HG03575 (cell line): Measurements from ENCODE around the gene ECE2.

Source experiments
- ATAC-seq: cut with Tn5 transposase; IDR thresholded peaks from one replicate; pipeline ENCODE4 v1.9.1; 2021; ENCODE audit not compliant: unreplicated experiment, insufficient number of reproducible peaks, low FRiP score; ENCODE audit errors: extremely low read depth

Gene ECE2

DNA sequence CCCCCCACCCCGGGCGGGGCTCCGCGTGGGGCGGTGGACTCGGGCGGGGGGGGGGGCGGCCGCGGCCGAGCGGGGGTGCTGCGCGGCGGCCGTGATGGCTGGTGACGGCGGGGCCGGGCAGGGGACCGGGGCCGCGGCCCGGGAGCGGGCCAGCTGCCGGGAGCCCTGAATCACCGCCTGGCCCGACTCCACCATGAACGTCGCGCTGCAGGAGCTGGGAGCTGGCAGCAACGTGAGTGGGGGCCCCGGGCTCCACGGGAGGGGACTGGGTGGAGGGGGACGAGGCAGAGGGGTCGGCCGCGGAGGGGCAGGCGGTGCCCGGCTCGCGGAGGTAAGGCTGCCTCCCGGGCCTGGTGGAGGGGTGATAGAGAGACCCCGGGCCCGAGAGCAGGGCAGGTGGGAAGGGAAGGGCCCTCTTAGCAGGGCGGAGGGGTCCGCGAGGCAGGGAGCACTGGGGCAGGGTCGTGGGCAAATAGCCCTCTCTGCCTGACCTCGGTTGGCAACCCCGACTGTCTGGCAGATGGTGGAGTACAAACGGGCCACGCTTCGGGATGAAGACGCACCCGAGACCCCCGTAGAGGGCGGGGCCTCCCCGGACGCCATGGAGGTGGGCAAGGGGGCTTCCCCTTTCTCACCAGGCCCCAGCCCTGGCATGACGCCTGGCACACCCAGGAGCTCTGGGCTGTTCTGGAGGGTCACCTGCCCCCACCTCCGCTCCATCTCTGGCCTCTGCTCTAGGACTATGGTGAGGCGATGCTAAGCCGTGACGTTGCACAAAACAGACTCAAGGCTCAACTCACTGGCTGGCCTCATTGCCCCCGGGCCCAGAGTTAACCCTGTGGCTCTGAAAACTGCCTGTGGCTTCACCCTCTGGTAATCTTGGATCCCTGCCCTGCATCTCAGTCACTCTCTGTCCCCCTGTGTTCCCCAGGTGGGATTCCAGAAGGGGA, at the start of gene ECE2:
Gene ECE2, plus strand, starts transcription at position 62 of the 950 bp plus-strand sequence. Its CDS starts 132 bp downstream, at position 194.
- no peak for ATAC-seq

GRCh38 chr3:184227481-184227935, 48.3 kb upstream of the ECE2 start:
- no peak for ATAC-seq

- no peak for ATAC-seq
Measured at GRCh38 chr3:184228376-184229137, 47.3 kb upstream of the ECE2 start.

DNA sequence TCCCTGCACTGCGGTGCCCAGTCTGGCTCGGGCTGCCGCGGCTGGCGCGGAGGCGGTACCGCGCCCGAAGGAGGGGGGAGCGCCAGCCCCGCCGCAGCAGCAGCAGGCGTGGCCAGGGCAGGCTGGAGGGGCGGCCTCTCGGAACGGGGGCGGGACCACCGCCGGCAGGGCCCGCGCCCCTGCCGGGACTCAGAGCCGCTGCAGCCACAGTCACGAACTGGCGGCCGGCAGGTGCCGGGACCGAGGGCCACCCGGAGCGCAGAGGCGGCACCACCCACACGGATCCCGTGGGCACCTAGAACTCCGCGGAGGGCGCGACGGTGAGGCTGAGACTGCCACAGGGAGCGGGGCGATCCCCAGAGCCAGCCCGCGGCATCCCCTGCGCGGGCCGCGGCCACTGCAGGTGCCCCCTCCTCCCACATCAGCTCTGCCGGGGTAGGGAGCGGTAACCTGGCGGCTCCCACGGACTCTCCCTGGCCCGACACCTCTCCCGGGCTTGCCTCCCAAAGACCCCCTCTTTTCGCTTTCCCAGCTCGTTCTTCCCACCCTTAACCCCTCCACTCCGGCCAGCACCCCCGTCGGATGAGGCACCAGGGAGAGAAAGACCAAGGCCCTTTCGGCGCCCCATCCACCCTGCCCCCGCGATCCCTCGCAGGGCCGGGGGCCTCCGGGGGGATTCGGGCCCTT, 46.3 kb upstream of the ECE2 start, which contains the start of gene VWA5B2:
Gene VWA5B2, plus strand, starts transcription at position 192 of the 687 bp plus-strand sequence. CDS start 944 bp downstream, outside the sequence.
- ATAC-seq, result no peak

DNA sequence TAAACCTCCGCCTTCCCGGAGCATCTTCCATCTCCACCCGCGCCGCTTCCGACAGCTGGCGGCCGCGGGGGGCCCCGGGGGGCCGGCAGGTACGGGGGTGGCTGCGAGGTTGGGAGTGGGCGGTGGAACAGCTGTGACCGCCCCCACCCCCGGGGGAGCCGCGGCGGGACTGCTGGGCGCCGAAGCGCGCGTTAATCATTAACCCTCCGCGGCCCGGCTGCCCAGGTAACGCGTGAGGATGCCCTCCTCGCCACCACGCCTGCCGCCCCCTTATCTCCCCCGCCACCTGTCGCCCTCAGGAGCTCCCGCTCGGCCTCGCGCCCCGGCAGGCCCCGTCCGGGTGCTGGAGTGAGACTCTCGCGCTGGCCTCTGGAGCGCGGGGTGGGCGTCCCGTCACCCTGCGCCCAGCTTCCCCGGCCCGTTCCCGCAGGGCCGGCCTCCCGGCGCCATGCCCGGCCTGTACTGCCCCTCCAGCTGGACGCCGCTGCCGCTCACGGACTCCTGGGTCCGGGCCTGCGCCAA, 45.7 kb upstream of the ECE2 start:
- no peak for ATAC-seq

- ATAC-seq, result no peak
Measured at GRCh38 chr3:184230603-184231528, 45.0 kb upstream of the ECE2 start.

- no peak for ATAC-seq
Measured at GRCh38 chr3:184231671-184232070, 44.2 kb upstream of the ECE2 start.

DNA sequence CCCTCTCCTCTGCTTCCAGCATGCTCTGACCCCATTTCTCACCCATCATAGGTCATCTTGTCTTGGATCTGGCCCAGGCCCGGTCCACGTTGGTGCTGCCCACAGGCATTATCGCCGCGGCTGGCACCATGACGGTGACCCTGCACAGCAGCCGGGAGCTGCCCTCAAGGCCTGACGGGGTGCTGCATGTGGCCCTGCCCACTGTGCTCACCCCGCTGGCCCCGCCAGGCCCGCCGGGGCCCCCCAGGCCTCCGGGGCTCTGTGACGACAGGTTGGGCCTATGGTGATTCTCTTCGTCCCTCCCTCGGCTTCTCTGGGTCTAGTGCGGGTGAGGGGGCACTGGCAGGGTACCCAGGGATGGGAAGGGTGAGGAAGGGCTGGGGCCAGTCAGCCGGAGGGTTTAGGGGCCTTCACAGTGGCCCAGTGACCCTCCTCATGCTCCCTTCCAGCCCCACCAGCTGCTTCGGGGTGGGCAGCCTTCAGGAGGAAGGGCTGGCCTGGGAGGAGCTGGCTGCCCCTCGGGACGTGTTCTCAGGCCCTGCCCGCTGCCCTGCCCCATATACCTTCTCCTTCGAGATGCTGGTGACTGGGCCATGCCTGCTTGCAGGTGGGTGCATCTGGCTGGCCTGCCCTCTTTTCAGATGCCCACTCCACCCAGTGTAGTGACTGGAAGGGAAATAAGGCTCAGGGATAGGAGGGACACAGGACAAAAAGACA, 42.5 kb upstream of the ECE2 start:
- ATAC-seq, result no peak

DNA sequence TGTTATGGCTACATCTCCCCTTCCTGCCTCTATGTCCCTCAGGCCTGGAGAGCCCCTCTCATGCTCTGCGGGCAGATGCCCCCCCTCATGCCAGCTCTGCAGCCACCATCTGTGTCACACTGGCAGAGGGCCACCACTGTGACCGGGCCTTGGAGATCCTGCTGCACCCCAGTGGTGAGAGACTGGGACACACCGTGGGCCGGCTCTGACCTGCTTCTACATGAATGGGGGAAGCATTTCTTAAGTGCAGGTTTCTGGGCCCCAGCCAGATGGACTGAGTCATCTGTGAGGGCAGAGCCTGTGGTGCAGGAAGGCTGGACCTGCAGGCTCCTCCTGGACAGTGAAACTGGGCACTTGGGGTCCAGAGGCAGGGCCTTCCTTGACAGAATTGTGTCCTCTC, 41.6 kb upstream of the ECE2 start:
- no peak for ATAC-seq

- ATAC-seq, result no peak
Measured at GRCh38 chr3:184234671-184235380, 41.0 kb upstream of the ECE2 start.

GRCh38 chr3:184235381-184236032, 40.3 kb upstream of the ECE2 start:
- ATAC-seq, result no peak

DNA sequence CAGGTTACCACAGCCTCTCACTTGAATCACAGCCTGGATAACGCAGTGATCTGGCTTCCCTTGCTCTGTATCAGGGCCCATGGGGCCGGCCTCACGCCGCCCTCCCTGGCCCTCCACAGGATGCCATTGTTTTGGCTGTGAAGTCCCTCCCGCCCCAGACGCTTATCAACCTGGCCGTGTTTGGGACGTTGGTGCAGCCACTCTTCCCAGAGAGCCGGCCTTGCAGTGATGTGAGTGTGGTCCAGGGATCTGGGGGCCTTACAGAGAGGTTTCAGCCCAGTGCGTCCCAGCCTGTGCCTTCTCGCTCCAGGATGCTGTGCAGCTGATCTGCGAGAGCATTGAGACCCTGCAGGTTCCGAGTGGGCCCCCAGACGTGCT, 39.8 kb upstream of the ECE2 start:
- no peak for ATAC-seq

GRCh38 chr3:184236636-184237035, 39.2 kb upstream of the ECE2 start:
- no peak for ATAC-seq

DNA sequence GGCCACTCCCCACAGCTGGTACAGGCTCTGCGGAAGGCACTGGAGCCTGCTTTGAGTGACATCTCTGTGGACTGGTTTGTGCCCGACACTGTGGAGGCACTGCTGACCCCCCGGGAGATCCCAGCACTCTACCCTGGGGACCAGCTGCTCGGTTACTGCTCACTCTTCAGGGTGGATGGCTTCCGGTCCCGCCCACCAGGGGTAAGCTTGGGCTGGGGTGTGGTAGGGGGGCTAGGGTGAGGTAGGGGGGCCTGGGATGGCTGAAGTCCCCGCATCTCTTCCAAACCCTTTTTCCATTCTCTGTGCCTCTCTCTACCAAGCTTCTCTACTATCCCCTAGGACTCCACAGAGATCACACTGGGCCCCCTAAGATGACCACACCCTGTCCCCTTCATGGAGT, 38.6 kb upstream of the ECE2 start:
- ATAC-seq, result no peak

GRCh38 chr3:184237807-184238206, 38.0 kb upstream of the ECE2 start:
- no peak for ATAC-seq

DNA sequence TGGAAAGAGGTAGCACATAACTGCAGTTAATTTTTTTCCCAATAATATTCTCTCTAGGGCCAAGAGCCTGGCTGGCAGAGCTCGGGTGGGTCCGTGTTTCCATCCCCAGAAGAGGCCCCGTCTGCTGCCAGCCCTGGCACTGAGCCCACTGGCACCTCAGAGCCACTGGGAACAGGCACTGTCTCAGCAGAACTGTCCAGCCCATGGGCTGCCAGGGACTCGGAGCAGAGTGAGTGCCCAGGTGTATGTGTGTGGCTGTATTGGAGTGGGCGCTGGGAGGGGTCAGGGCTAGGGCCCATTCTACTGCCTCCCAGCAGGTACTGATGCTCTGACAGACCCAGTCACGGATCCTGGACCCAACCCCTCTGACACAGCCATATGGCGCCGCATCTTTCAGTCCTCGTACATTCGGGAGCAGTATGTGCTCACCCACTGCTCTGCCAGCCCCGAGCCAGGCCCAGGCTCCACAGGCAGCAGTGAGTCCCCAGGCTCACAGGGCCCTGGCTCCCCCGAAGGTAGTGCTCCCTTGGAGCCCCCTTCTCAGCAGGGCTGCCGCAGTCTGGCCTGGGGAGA, 37.5 kb upstream of the ECE2 start:
- ATAC-seq, result no peak
